Calu3 (cell line): Measurements from ENCODE around the gene MCMBP. TPM values are rescaled to one million over a fixed set of nuclear protein-coding genes. Genes with fewer than 3 reads are reported as not detected.
A peak's percentile ranks its signal among the peaks of the same experiment; 100 is the strongest.

Source experiments
- BruUV-seq: library from RNA; stranded (reverse); fragments of 400-500 nt; replicated peaks from 2 replicates; lab custom pipeline; 2021; lab: Mats Ljungman, UMichigan
- CTCF ChIA-PET: fragments of 300-600 bp; sonication (Branson Sonifier 250); formaldehyde crosslinking; loops from one replicate; lab custom pipeline; 2022; ENCODE audit warnings: antibody characterized with exemption; lab: Charles Lee
- DNase-seq: peaks from one replicate; pipeline ENCODE4 v3.0.0; 2022
- H3K27ac Mint-ChIP-seq: one replicate; pipeline ENCODE4 v1.8.0; 2022; ENCODE audit warnings: mixed read lengths; ENCODE audit not compliant: unreplicated experiment
- H3K27me3 Mint-ChIP-seq: one replicate; pipeline ENCODE4 v1.8.0; 2022; ENCODE audit warnings: mixed read lengths; ENCODE audit not compliant: unreplicated experiment
- H3K36me3 Mint-ChIP-seq: one replicate; pipeline ENCODE4 v1.8.0; 2022; ENCODE audit warnings: mild to moderate bottlenecking, moderate library complexity, mixed read lengths; ENCODE audit not compliant: insufficient read depth, unreplicated experiment
- H3K4me1 Mint-ChIP-seq: one replicate; pipeline ENCODE4 v1.8.0; 2022; ENCODE audit warnings: mild to moderate bottlenecking, low read depth, mixed read lengths; ENCODE audit not compliant: unreplicated experiment
- H3K4me3 Mint-ChIP-seq: one replicate; pipeline ENCODE4 v1.8.0; 2022; ENCODE audit warnings: mild to moderate bottlenecking, low read depth, moderate library complexity, mixed read lengths; ENCODE audit not compliant: unreplicated experiment
- H3K9me3 Mint-ChIP-seq: one replicate; pipeline ENCODE4 v1.8.0; 2022; ENCODE audit warnings: low read depth, mixed read lengths; ENCODE audit not compliant: unreplicated experiment
- intact Hi-C: fragments of 100-400 bp; cut with micrococcal nuclease; formaldehyde crosslinking; loops from one replicate; pipeline ENCODE4 v1.10.0; 2022; ENCODE audit not compliant: unreplicated experiment
- total RNA-seq: library from RNA; stranded (reverse); gene quantifications from 2 replicates; pipeline ENCODE4 v1.2.3, GENCODE V29; 2022
- TF ChIP-seq, protein P1 (sequence below): fragments of 200-600 bp; IDR thresholded peaks from one replicate; pipeline ENCODE4 v1.8.0; 2022; ENCODE audit warnings: antibody characterized with exemption; ENCODE audit not compliant: unreplicated experiment

Gene MCMBP
- total RNA-seq, 1 experiment from 2014 or later, result 40.3 TPM

DNA sequence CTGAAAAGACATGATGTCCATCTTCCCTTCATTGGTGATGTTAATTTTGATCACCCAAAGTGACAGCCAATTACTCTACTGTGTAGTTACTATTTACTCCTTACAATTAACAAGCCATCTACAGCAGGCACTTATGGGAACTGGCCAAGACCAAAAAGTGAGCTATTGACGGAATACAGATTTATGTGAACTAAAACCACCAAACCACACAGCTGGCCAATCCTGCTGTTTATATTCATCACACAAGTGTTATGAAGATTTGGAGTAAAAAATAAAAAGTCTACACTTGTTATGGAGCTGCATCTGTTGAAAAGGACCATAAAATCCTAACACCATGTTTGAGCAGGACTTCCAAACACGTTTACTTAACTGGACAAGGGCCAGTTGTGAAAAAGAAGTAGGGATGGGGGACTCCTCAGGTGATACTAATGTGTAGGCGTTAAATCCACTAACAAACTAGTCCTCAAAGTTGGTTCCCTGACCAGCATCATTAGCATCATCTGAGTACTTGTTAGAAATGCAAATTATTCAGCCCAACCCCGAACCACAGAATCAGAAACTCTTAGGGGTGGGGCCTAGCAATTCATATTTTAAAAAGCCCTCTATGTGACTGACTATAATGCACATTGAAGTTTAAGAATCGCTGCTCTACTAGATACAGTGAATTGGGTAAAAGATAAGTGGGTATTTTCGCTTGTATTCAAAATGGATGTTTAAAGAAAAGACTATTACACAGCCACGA lies 11.6 kb downstream of the MCMBP start:
- H3K27me3 Mint-ChIP-seq, result no peaks in the 10 kb centered on the region
- no peaks in the 10 kb centered on the region for H3K36me3 Mint-ChIP-seq
- intact Hi-C loops, result no loop called here
- no peak for DNase-seq
- TF ChIP-seq, protein P1, sequence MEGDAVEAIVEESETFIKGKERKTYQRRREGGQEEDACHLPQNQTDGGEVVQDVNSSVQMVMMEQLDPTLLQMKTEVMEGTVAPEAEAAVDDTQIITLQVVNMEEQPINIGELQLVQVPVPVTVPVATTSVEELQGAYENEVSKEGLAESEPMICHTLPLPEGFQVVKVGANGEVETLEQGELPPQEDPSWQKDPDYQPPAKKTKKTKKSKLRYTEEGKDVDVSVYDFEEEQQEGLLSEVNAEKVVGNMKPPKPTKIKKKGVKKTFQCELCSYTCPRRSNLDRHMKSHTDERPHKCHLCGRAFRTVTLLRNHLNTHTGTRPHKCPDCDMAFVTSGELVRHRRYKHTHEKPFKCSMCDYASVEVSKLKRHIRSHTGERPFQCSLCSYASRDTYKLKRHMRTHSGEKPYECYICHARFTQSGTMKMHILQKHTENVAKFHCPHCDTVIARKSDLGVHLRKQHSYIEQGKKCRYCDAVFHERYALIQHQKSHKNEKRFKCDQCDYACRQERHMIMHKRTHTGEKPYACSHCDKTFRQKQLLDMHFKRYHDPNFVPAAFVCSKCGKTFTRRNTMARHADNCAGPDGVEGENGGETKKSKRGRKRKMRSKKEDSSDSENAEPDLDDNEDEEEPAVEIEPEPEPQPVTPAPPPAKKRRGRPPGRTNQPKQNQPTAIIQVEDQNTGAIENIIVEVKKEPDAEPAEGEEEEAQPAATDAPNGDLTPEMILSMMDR, result no peak
- H3K27ac Mint-ChIP-seq, result no peak overlapping the region
- CTCF ChIA-PET, result no interaction called here
- no TSS peak for BruUV-seq
- no peaks in the 10 kb centered on the region for H3K9me3 Mint-ChIP-seq
- peaks cover 7% of the 10 kb centered on the region for H3K4me1 Mint-ChIP-seq
- no peak overlapping the region for H3K4me3 Mint-ChIP-seq

DNA sequence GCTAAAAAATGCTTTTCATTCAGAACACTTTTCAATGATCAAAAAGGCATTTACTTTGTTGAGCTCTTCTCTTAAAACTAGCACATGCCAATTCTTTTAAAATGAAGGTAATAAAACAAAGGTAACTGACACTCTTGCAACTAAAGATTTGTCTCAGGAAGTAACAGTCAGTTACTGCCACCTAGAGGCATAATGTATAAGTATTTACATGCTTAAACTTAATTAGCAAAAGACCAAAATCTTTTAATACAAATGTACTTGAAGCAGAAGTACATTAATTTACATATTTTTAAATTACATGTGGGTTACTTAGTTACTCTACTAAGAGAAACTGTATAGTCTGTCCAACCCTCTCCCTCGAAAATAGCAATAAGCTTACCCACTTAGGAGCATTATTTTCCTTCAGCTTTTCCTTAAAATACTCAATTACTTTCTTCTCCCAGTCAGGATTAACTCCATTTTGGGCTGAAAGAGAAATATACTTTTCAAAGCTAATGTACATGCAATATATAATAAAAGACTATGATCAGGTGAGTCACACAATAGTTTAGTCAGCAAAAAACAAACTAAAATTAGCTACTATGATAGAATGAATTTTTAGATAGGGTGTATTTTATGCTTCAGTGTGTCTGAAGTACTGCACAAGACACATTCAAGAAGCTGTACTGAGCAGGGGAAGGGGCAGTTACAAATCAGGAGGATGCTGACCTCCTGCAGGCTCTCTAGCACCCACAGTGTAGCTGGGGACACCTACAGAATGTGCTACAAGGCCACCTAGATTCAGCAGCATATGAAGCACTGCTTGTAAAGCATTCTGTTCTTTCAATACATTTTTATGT lies 13.0 kb downstream of the MCMBP start:
- DNase-seq, result no peak
- no peak overlapping the region for H3K4me3 Mint-ChIP-seq
- H3K27ac Mint-ChIP-seq, result no peak overlapping the region
- H3K27me3 Mint-ChIP-seq, result no peaks in the 10 kb centered on the region
- no peaks in the 10 kb centered on the region for H3K36me3 Mint-ChIP-seq
- TF ChIP-seq, protein P1, result peak; percentile 17
- no peaks in the 10 kb centered on the region for H3K9me3 Mint-ChIP-seq
- intact Hi-C loops, result loop anchor here (1.0 to 2.0 kb wide), 3 partner anchors 109 to 251 kb away; no protein-coding TSS in a partner anchor
- H3K4me1 Mint-ChIP-seq, result peaks cover 7% of the 10 kb centered on the region
- CTCF ChIA-PET, result interaction anchor here (0.6 to 1.7 kb wide), 6 partner anchors 12 to 1708 kb away, joined by 3 to 7 read pairs (median 4); partner anchors contain the start of gene INPP5F
- BruUV-seq, result no TSS peak

DNA sequence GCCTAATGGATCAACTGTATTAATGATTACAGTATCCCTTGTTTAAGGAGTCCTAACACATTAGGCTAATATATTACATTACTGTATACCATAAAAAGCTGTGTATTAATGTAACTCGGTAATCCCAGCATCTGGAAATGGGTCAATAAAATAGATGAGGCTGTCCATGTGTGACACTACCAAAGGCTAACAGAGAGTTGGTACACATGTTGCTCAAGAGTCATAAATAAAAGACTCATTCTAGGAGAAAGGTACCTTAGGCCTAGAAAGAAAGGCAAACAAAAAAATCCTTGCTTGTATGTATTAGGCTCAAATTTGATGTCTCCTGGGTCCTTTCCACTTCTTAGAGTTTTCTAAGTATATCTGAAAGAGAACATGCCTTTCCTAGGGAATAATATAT lies 14.6 kb downstream of the MCMBP start:
- BruUV-seq, result no TSS peak
- TF ChIP-seq, protein P1, result no peak
- no peak overlapping the region for H3K4me3 Mint-ChIP-seq
- no peaks in the 10 kb centered on the region for H3K9me3 Mint-ChIP-seq
- no peaks in the 10 kb centered on the region for H3K36me3 Mint-ChIP-seq
- CTCF ChIA-PET, result no interaction called here
- H3K27me3 Mint-ChIP-seq, result no peaks in the 10 kb centered on the region
- no peak for DNase-seq
- H3K4me1 Mint-ChIP-seq, result peaks cover 7% of the 10 kb centered on the region
- H3K27ac Mint-ChIP-seq, result no peak overlapping the region
- intact Hi-C loops, result loop anchor here (2.0 kb wide), 2 partner anchors 107 to 249 kb away; no protein-coding TSS in a partner anchor

DNA sequence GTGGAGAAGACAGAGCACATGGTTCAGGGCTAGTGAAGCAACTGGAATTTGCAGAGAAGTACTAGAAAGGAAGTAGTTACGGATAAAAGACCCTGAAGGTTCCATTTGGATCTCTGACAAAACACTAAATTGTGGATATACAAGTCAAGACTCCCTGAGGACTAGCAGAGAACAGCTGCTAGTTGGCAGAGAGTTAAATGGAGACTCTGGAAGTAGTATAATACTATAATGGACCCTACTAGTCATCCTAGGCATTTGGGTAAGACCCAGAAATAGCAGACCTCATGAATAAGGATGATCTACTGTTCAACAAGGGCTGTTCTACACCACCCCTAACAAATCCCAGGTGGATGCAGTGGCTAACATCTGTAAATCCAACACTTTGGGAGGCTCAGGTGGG lies 19.1 kb downstream of the MCMBP start:
- no TSS peak for BruUV-seq
- DNase-seq, result no peak
- H3K4me1 Mint-ChIP-seq, result no peaks in the 10 kb centered on the region
- peaks cover 5% of the 10 kb centered on the region for H3K36me3 Mint-ChIP-seq
- intact Hi-C loops, result no loop called here
- H3K27ac Mint-ChIP-seq, result no peak overlapping the region
- TF ChIP-seq, protein P1, result no peak
- no peak overlapping the region for H3K4me3 Mint-ChIP-seq
- no peaks in the 10 kb centered on the region for H3K27me3 Mint-ChIP-seq
- CTCF ChIA-PET, result no interaction called here
- no peaks in the 10 kb centered on the region for H3K9me3 Mint-ChIP-seq
